ENCODE measurements around the gene POLQ. TPM values are rescaled to one million over a fixed set of nuclear protein-coding genes. Genes with fewer than 3 reads are reported as not detected.
"Not testable (repeated sequence)": the region's sequence is repeated elsewhere in the genome, so short reads cannot be mapped to it uniquely, and the experiment has no call there.

POLQ gene
- total RNA-seq (2014; rRNA removed; shearing (Covaris generic)) (1.6 and 2.5 TPM in 2 replicates), polyA plus RNA-seq (2016; fragmentation: Nextera tagmentation; extraction: Ambion mirVana) (0.81 and 1.0 TPM in 2 replicates)

DNA sequence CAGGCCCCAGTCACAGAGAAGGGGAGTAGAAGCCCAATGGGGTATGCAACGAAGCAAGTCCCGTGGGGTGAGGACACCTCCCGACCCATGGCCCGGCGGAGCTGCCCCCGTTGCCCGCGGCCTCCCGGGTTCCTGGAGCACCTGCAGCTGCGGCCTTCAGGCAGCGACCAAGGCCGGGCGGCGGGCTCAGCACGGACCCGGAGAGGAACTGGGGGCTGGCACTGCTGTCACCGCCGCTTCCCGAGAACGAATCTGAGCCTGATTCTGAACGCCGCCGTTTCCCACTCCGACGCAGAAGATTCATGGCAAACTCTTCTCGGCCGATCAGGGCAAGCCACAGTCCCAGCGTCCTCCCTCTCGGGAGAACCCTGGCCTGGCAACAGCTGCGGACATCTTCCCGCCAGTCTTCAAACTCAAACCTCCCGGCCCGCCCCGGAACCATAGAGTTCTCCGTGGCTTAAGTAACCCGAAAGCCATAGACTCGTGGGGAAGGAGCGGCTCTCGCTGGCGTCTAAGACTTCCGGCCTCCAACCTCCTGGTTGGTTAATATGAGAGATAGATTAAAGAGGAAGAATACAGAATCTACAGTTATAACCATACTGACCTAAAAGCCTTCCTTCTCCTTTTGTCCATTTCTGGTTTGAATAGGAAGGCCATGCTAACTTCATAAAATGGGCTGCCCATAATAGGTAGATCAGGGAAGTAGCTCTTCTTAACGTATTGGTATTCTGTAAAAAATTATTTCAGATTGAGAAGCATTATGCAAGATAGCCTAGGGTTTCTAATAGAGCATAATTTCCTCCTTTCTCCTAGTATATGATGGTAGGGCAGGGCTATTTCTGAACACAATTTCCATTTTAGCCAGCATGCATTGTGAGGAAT lies at the start of gene POLQ:
Gene POLQ, minus strand, starts transcription at position 415 of the 882 bp plus-strand sequence. Its CDS starts 111 bp downstream, at position 304.
- DNase-seq: peak; percentile 98
- Histone ChIP-seq H3K4me2 (ENCODE audit: unreplicated experiment) (peak within 1 kb of the TSS; percentile 99), H3K9me2 (ENCODE audit: insufficient read depth) (no peaks in the 10 kb centered on the region), H3F3A (ENCODE audit: insufficient read depth) (no peaks in the 10 kb centered on the region; the same call in 1 of the 2 replicates), H4K20me1 (ENCODE audit: insufficient read depth) (no peaks in the 10 kb centered on the region), H3K9me3 (ENCODE audit: low read depth) (no peaks in the 10 kb centered on the region), H3K4me3 (peak within 1 kb of the TSS; percentile 91), H3K9ac (peak within 1 kb of the TSS; percentile 77), H3K36me3 (ENCODE audit: low read depth) (no peaks in the 10 kb centered on the region), H3K79me2 (ENCODE audit: insufficient read depth) (peaks cover 27% of the 10 kb centered on the region), H2AFZ (peak within 1 kb of the TSS; percentile 100), H3K27ac (peak within 1 kb of the TSS; percentile 52), H3K27me3 (replicated peaks; ENCODE audit: insufficient read depth) (no peaks in the 10 kb centered on the region), H3K4me1 (ENCODE audit: insufficient read depth) (peaks cover 6% of the 10 kb centered on the region; the same call in 1 of the 2 replicates)
- TF ChIP-seq EZH2 (IDR thresholded peaks at IDR 0.05; ENCODE audit: insufficient read depth, poor library complexity, severe bottlenecking) (no peak), EZH2phosphoT487 (IDR thresholded peaks at IDR 0.05; ENCODE audit: insufficient read depth, low read depth) (no peak)
- 1% methylated on average over 41 to 42 of the region's 42 CpGs for WGBS, 2 experiments (ENCODE audit: low coverage in 1 of 2, low lambda C conversion rate in 2 of 2, missing lambda C conversion rate in 2 of 2)
- in situ Hi-C loops (cut with MboI): no loop called here

DNA sequence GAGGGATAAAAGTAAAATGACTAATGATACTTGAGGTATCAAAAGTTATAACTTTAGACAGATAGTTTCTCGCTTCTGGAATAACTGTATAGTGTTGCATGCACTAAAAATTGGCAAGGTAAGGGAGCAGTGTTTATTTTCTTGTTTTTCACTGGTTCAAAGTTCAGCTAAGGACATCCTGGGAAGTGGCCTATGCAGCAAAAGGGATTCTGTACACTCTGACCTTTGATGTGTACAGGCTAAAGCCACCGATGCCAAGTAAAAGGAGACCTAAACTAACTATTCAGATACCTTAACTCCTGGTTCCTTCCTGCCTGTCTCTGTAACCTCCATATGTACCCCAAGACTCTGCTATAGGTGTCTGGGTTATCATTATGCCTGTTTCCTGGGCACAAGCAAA lies 49.1 kb upstream of the POLQ start:
- Histone ChIP-seq H3K4me3 (no peak overlapping the region), H3K9me2 (ENCODE audit: insufficient read depth) (no peaks in the 10 kb centered on the region), H3K27me3 (replicated peaks; ENCODE audit: insufficient read depth) (peaks cover 7% of the 10 kb centered on the region; the same call in 1 of the 2 replicates), H3K27ac (no peak overlapping the region), H3K36me3 (ENCODE audit: low read depth) (no peaks in the 10 kb centered on the region), H3F3A (ENCODE audit: insufficient read depth) (no peaks in the 10 kb centered on the region), H3K4me1 (ENCODE audit: insufficient read depth) (no peaks in the 10 kb centered on the region), H4K20me1 (ENCODE audit: insufficient read depth) (no peaks in the 10 kb centered on the region), H3K9me3 (ENCODE audit: low read depth) (no peaks in the 10 kb centered on the region), H3K4me2 (ENCODE audit: unreplicated experiment) (no peak overlapping the region), H3K79me2 (ENCODE audit: insufficient read depth) (no peaks in the 10 kb centered on the region), H2AFZ (no peak overlapping the region), H3K9ac (no peak overlapping the region)
- TF ChIP-seq EZH2 (IDR thresholded peaks at IDR 0.05; ENCODE audit: insufficient read depth, poor library complexity, severe bottlenecking) (no peak), EZH2phosphoT487 (IDR thresholded peaks at IDR 0.05; ENCODE audit: insufficient read depth, low read depth) (no peak)
- in situ Hi-C loops (cut with MboI): no loop called here
- DNase-seq: no peak
- 27 to 31% methylated on average over 2 of the region's 2 CpGs for WGBS, 2 experiments (ENCODE audit: low coverage in 1 of 2, low lambda C conversion rate in 2 of 2, missing lambda C conversion rate in 2 of 2)

GRCh38 chr3:121593806-121594205 lies 48.0 kb upstream of the POLQ start:
- H3K27me3 ChIP-seq (replicated peaks; ENCODE audit: insufficient read depth); H2AFZ ChIP-seq; H3K79me2 ChIP-seq (ENCODE audit: insufficient read depth); H3K4me1 ChIP-seq (ENCODE audit: insufficient read depth); H3K4me3 ChIP-seq; in situ Hi-C loops (cut with MboI); H3K9me2 ChIP-seq (ENCODE audit: insufficient read depth); DNase-seq; H3K4me2 ChIP-seq (ENCODE audit: unreplicated experiment); H3K27ac ChIP-seq; H3K9me3 ChIP-seq (ENCODE audit: low read depth); H3F3A ChIP-seq (ENCODE audit: insufficient read depth); H4K20me1 ChIP-seq (ENCODE audit: insufficient read depth); H3K36me3 ChIP-seq (ENCODE audit: low read depth); H3K9ac ChIP-seq: not testable (repeated sequence)
- 40 to 57% methylated on average over 4 of the region's 4 CpGs for WGBS, 2 experiments (ENCODE audit: low coverage in 1 of 2, low lambda C conversion rate in 2 of 2, missing lambda C conversion rate in 2 of 2)

DNA sequence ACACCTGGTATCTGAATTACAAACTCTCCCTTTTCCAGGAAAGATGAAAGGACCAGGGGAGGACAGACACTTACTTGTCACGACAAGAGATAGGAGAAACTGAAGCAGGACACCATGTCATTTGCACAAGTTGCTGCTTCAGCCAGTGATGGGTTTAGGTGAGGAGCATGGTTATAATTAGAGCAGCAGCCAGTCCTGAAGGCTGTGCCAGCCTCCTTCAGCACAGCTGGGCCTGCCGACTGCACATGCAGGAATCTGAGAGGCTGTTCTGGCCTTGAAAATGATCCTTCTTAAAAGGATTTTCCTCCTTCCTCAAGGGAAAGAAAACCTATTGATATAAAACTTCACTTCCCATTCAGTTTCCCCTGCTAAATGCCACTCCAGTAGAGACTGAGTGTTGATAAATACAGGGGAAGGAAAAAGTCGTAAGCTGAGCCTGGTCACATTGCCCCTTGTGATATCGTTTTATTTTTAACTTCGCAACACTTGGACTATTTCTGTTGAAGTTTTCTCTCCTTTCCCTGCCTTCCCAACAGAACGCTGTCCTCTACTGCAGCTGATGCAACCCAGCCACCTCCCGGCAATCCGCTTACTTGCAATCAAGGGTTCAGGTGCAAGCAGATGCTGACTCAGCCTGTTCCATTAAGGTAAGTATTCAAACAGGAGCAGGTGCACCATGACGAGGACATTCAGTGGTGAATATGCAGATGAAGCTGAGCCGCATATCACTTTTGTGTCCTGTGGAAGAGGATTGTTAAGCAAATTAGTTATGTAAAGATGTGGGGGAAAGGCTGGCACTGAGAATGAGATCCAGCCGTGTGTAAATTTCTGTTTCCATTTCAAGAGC lies 47.3 kb upstream of the POLQ start, which contains the start of gene FBXO40:
Gene FBXO40, plus strand, starts transcription at position 524 of the 847 bp plus-strand sequence. CDS start 27,197 bp downstream, outside the sequence.
- in situ Hi-C loops (cut with MboI): no loop called here
- Histone ChIP-seq H2AFZ (no peak within 1 kb of the TSS), H3K4me1 (ENCODE audit: insufficient read depth) (no peaks in the 10 kb centered on the region), H3K4me2 (ENCODE audit: unreplicated experiment) (no peak within 1 kb of the TSS), H3K36me3 (ENCODE audit: low read depth) (no peaks in the 10 kb centered on the region), H3K79me2 (ENCODE audit: insufficient read depth) (no peaks in the 10 kb centered on the region), H3K27ac (no peak within 1 kb of the TSS), H3K4me3 (no peak within 1 kb of the TSS), H3K9ac (no peak within 1 kb of the TSS), H3K9me3 (ENCODE audit: low read depth) (no peaks in the 10 kb centered on the region), H4K20me1 (ENCODE audit: insufficient read depth) (no peaks in the 10 kb centered on the region), H3K9me2 (ENCODE audit: insufficient read depth) (no peaks in the 10 kb centered on the region), H3F3A (ENCODE audit: insufficient read depth) (no peaks in the 10 kb centered on the region), H3K27me3 (replicated peaks; ENCODE audit: insufficient read depth) (peaks cover 7% of the 10 kb centered on the region; the same call in 1 of the 2 replicates)
- WGBS, 2 experiments (ENCODE audit: low coverage in 1 of 2, low lambda C conversion rate in 2 of 2, missing lambda C conversion rate in 2 of 2): 24 to 30% methylated on average over 11 of the region's 11 CpGs
- no peak for DNase-seq
- TF ChIP-seq EZH2 (IDR thresholded peaks at IDR 0.05; ENCODE audit: insufficient read depth, poor library complexity, severe bottlenecking) (no peak), EZH2phosphoT487 (IDR thresholded peaks at IDR 0.05; ENCODE audit: insufficient read depth, low read depth) (no peak)

Measured in GM23248 (cell line).